Sigmoid colon (tissue), 7 donors: ENCODE data around the gene TEDDM1. TPM values are rescaled to one million over a fixed set of nuclear protein-coding genes. Genes with fewer than 3 reads are reported as not detected.
A peak's percentile ranks its signal among the peaks of the same experiment; 100 is the strongest.

ENCODE experiments used
- DNase-seq: peaks from one replicate; pipeline ENCODE4 v3.0.0-alpha.2; 2019
- H3K27ac ChIP-seq, 4 donors: fragments of 200-600 bp; sonication (generic); one replicate each; pipeline ENCODE4 v1.5.1; 2016 to 2019; ENCODE audit warnings: mild to moderate bottlenecking in 1 of 4
- H3K27me3 ChIP-seq, 3 donors: fragments of 200-600 bp; sonication (generic); one replicate each; pipeline ENCODE4 v1.5.1; 2019; ENCODE audit warnings: mild to moderate bottlenecking in 1 of 3
- H3K36me3 ChIP-seq, 4 donors: fragments of 200-600 bp; sonication (generic); one replicate each; pipeline ENCODE4 v1.5.1; 2016 to 2019
- H3K4me1 ChIP-seq, 4 donors: fragments of 200-600 bp; sonication (generic); one replicate each; pipeline ENCODE4 v1.5.1; 2017 to 2019
- H3K4me3 ChIP-seq, 4 donors: fragments of 200-600 bp; sonication (generic); one replicate each; pipeline ENCODE4 v1.5.1; 2017 to 2019; ENCODE audit warnings: mild to moderate bottlenecking in 2 of 4, moderate library complexity in 1 of 4
- H3K9me3 ChIP-seq, 4 donors: fragments of 200-600 bp in 3 of 4; sonication (generic) in 3 of 4; one replicate each; pipeline versions ENCODE4 v1.5.1 to v1.6.1; 2013 to 2019
- EP300 ChIP-seq, 4 donors: sonication (generic); formaldehyde crosslinking; IDR thresholded peaks; one replicate each; pipeline ENCODE4 v1.6.1; 2017; ENCODE audit warnings: antibody characterized with exemption in 4 of 4
- POLR2A ChIP-seq, 2 donors: fragments of 450-650 bp; IDR thresholded peaks; one replicate each; pipeline ENCODE4 v1.6.1; 2016; ENCODE audit warnings: antibody characterized with exemption in 2 of 2, mild to moderate bottlenecking in 2 of 2, moderate library complexity in 2 of 2
- POLR2AphosphoS5 ChIP-seq, 4 donors: sonication (generic); formaldehyde crosslinking; IDR thresholded peaks; one replicate each; pipeline ENCODE4 v1.6.1; 2017; ENCODE audit warnings: antibody characterized with exemption in 4 of 4
- WGBS, 2 donors: extraction: QIAGEN DNeasy Blood & Tissue Kit; methylation state at CpG; one replicate each; pipeline ENCODE4 v1.1.7; 2013; 5-methylcytosine and 5-hydroxymethylcytosine counted together
- intact Hi-C: fragments of 100-400 bp; cut with DNase I; formaldehyde crosslinking; loops from one replicate; pipeline ENCODE4 v1.15.1; 2023
- polyA plus RNA-seq, 3 donors: library from polyadenylated mRNA; stranded (reverse); fragments of 200-250 nt; gene quantifications; one replicate each; pipeline ENCODE4 v1.2.3, GENCODE V29; 2013
- total RNA-seq, 4 donors: library from RNA; depleted of rRNA; stranded (reverse); fragments of >200 nt; gene quantifications; one replicate each; pipeline ENCODE4 v1.1.0, GENCODE V29; 2016
- TF ChIP-seq, protein P1 (sequence below), 4 experiments: fragments of 450-650 bp in 3 of 4; fragments of 200-600 bp in 1 of 4; IDR thresholded peaks; one replicate each; pipeline ENCODE4 v1.5.1; 2016 to 2019; ENCODE audit warnings: antibody characterized with exemption in 4 of 4, mild to moderate bottlenecking in 3 of 4, moderate library complexity in 2 of 4
- donor health status: healthy with polysubstance abuse.
- donor health status: Bipolar disorder and iron deficiency.
- donor health status: healthy.

TEDDM1 gene
- total and polyA plus RNA-seq, 7 donors = not detected

DNA sequence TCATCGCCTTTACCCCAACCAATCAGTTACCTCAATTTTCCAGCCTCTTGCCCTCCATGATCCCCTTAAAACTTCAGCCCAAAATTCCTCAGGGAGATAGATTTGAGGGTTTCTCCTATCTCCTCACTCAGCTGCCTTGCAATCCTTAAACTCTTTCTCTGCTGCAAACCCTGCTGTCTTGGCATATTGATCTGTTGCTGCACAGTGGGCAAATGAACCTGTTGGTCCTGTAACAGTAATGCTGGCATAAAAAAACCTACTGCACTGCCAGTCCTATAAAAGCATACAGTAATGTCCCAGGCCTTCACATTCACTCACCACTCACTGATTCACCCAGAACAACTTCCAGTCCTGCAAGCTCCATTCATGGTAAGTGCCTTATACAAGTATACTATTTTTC is 5.1 kb upstream of the TEDDM1 start:
- H3K27me3 ChIP-seq = peaks cover 0 to 18% (median 0%) of the 10 kb centered on the region in 3 donors
- no peak overlapping the region for H3K4me3 ChIP-seq
- H3K9me3 ChIP-seq = peaks cover 0 to 2% (median 0%) of the 10 kb centered on the region in 4 donors
- H3K4me1 ChIP-seq = peaks cover 0 to 8% (median 7%) of the 10 kb centered on the region in 4 donors
- intact Hi-C loops = no loop called here
- no peaks in the 10 kb centered on the region for H3K36me3 ChIP-seq
- DNase-seq = no peak
- WGBS, 2 donors = 96 to 97% methylated on average over 1 of the region's 1 CpG
- no peak for TF ChIP-seq POLR2AphosphoS5 (IDR thresholded peaks at IDR 0.05)
- no peak for TF ChIP-seq POLR2A (IDR thresholded peaks at IDR 0.05)
- TF ChIP-seq EP300 (IDR thresholded peaks at IDR 0.05) = no peak
- TF ChIP-seq, protein P1, sequence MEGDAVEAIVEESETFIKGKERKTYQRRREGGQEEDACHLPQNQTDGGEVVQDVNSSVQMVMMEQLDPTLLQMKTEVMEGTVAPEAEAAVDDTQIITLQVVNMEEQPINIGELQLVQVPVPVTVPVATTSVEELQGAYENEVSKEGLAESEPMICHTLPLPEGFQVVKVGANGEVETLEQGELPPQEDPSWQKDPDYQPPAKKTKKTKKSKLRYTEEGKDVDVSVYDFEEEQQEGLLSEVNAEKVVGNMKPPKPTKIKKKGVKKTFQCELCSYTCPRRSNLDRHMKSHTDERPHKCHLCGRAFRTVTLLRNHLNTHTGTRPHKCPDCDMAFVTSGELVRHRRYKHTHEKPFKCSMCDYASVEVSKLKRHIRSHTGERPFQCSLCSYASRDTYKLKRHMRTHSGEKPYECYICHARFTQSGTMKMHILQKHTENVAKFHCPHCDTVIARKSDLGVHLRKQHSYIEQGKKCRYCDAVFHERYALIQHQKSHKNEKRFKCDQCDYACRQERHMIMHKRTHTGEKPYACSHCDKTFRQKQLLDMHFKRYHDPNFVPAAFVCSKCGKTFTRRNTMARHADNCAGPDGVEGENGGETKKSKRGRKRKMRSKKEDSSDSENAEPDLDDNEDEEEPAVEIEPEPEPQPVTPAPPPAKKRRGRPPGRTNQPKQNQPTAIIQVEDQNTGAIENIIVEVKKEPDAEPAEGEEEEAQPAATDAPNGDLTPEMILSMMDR (IDR thresholded peaks at IDR 0.05) = no peak
- no peak overlapping the region for H3K27ac ChIP-seq

DNA sequence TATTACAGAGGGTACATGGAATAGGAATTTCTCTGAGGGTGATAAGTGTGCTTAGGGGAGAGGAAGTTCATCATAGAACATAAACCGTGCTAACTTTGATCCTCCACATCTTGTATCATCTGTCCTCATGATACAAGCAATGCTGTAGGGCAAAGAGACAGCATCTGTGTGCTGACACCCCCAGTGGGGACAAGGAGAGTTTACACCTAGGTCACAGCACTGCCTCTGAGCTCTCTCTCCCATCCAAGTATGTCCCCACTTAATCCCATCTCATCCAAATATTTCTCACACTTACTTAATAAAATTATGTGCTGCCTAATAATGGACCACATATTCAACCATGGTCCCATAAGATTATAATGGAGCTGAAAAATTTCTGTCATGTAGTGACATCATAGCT is 4.3 kb upstream of the TEDDM1 start:
- Histone ChIP-seq H3K4me1 (no peaks in the 10 kb centered on the region), H3K4me3 (no peak overlapping the region), H3K27me3 (peaks cover 0 to 18% (median 0%) of the 10 kb centered on the region in 3 donors), H3K27ac (no peak overlapping the region), H3K36me3 (no peaks in the 10 kb centered on the region), H3K9me3 (peaks cover 0 to 2% (median 0%) of the 10 kb centered on the region in 4 donors)
- no peak for DNase-seq
- 71 to 76% methylated on average over 1 of the region's 1 CpG for WGBS, 2 donors
- intact Hi-C loops = no loop called here
- TF ChIP-seq POLR2A (IDR thresholded peaks at IDR 0.05) = no peak
- no peak for TF ChIP-seq EP300 (IDR thresholded peaks at IDR 0.05)
- TF ChIP-seq, protein P1 (IDR thresholded peaks at IDR 0.05) = no peak
- no peak for TF ChIP-seq POLR2AphosphoS5 (IDR thresholded peaks at IDR 0.05)

DNA sequence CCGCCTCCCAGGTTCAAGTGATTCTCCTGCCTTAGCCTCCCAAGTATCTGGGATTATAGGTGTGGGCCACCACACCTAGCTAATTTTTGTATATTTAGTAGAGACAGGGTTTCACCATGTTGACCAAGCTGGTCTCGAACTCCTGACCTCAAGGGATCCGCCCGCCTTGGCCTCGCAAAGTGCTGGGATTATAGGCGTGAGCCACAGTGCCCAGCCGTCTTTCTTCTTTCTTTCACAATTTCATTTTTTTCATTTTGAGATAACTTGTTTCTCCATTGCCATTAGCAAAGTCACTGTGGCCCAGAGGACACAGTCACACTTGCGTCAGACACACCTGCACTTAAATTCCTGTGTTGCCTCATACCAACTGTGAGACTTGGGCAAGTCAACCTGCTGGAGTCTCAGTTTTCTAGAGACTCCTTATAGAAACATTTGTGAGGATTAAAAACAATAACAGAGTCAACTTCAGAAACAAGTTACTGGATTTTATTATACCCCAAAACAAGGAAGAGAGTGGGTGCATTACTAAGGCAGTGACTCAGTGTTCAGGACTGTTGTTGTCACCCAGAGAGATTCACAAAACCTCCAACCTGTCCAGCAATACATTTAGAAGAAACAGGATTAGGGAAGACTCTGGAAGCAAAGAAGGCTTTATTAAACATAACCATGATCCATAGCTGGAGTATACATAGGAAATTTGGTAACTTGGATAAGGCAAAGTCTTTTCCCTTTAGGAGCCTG is 2.6 kb downstream of the TEDDM1 start:
- Histone ChIP-seq H3K9me3 (no peaks in the 10 kb centered on the region), H3K4me1 (peaks cover 0 to 14% (median 8%) of the 10 kb centered on the region in 4 donors), H3K27me3 (no peaks in the 10 kb centered on the region), H3K4me3 (no peak overlapping the region), H3K36me3 (no peaks in the 10 kb centered on the region), H3K27ac (no peak overlapping the region)
- intact Hi-C loops = loop anchor here (10.0 kb wide), 1 partner anchor 387 kb away; the partner anchor contains the start of gene NPL
- TF ChIP-seq POLR2A (IDR thresholded peaks at IDR 0.05) (no peak), POLR2AphosphoS5 (IDR thresholded peaks at IDR 0.05) (no peak), EP300 (IDR thresholded peaks at IDR 0.05) (no peak)
- TF ChIP-seq, protein P1 (IDR thresholded peaks at IDR 0.05) = no peak
- no peak for DNase-seq
- 64 to 82% methylated on average over 8 of the region's 8 CpGs for WGBS, 2 donors

DNA sequence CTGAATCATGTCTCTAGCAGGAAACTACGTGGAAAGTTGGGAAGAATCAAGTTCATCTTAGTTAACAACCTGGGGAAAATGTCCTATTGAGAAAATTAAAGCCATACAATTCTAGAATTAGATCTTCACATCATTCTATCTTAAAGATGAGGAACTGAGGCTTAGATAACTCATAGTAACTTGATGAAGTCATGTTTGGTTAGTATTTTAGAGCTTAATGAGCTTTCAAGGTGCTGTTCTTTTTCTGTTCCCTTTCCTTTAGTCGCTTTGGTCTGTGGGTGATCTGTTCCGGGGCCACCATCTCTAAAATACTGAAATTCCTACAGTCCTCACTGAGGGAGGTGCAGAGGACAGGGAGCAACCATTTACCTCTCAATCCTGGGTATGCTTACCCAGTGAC is 4.6 kb downstream of the TEDDM1 start:
- no peaks in the 10 kb centered on the region for H3K9me3 ChIP-seq
- intact Hi-C loops = loop anchor here (1.0 to 10.0 kb wide), 3 partner anchors 253 to 389 kb away; partner anchors contain the start of gene NPL
- no peaks in the 10 kb centered on the region for H3K36me3 ChIP-seq
- no peak for DNase-seq
- H3K27me3 ChIP-seq = no peaks in the 10 kb centered on the region
- TF ChIP-seq, protein P1 (IDR thresholded peaks at IDR 0.05) = no peak
- TF ChIP-seq POLR2A (IDR thresholded peaks at IDR 0.05) = no peak
- peak overlapping the region in 1 of 4 donors; percentile 47 for H3K27ac ChIP-seq
- 86 to 90% methylated on average over 3 of the region's 3 CpGs for WGBS, 2 donors
- H3K4me3 ChIP-seq = no peak overlapping the region
- H3K4me1 ChIP-seq = peaks cover 0 to 21% (median 15%) of the 10 kb centered on the region in 4 donors
